DOHH2 (cell line): ENCODE results near the gene ACTG2.
"Not testable (repeated sequence)": the region's sequence is repeated elsewhere in the genome, so short reads cannot be mapped to it uniquely, and the experiment has no call there.

ENCODE experiments used
- H3F3A ChIP-seq: fragments of 200-600 bp; sonication (generic), shearing (Covaris generic); 2 replicates; pipeline ENCODE4 v1.6.0; 2016; ENCODE audit warnings: antibody characterized with exemption, mild to moderate bottlenecking; ENCODE audit not compliant: control insufficient read depth, insufficient read depth
- H3K27ac ChIP-seq: fragments of 200-600 bp; sonication (generic); 2 replicates; pipeline ENCODE4 v1.5.1; 2014; ENCODE audit warnings: low read depth, mild to moderate bottlenecking, low read length, moderate library complexity
- H3K27me3 ChIP-seq: fragments of 200-600 bp; sonication (generic); 2 replicates; pipeline ENCODE4 v1.6.1; 2014; ENCODE audit warnings: mild to moderate bottlenecking, low read length, mixed read lengths; ENCODE audit not compliant: control insufficient read depth
- H3K36me3 ChIP-seq: fragments of 200-600 bp; sonication (generic); 2 replicates; pipeline ENCODE4 v1.6.1; 2014; ENCODE audit warnings: mild to moderate bottlenecking, low read length, moderate library complexity, mixed read lengths; ENCODE audit not compliant: control insufficient read depth
- H3K4me1 ChIP-seq: fragments of 200-600 bp; sonication (generic); 2 replicates; pipeline ENCODE4 v1.6.1; 2014; ENCODE audit warnings: mild to moderate bottlenecking, low read length, mixed read lengths; ENCODE audit not compliant: control insufficient read depth
- H3K4me2 ChIP-seq: fragments of 200-600 bp; sonication (generic); 2 replicates; pipeline ENCODE4 v1.6.0; 2014; ENCODE audit warnings: mild to moderate bottlenecking, low read length, moderate library complexity
- H3K4me3 ChIP-seq: fragments of 200-600 bp; sonication (generic); 2 replicates; pipeline ENCODE4 v1.5.1; 2014; ENCODE audit warnings: mild to moderate bottlenecking, low read length, mixed read lengths
- H3K79me2 ChIP-seq: fragments of 200-600 bp; sonication (generic); 2 replicates; pipeline ENCODE4 v1.6.1; 2014; ENCODE audit warnings: mild to moderate bottlenecking, low read length, mixed read lengths; ENCODE audit not compliant: control insufficient read depth
- H3K9me2 ChIP-seq: fragments of 200-600 bp; sonication (generic); replicated peaks from 2 replicates; pipeline ENCODE4 v1.6.1; 2014; ENCODE audit warnings: mild to moderate bottlenecking, low read length, mixed read lengths; ENCODE audit not compliant: control insufficient read depth
- H3K9me3 ChIP-seq: fragments of 200-600 bp; sonication (generic); 2 replicates; pipeline ENCODE4 v1.6.1; 2014; ENCODE audit warnings: antibody characterized with exemption, low read length, mixed read lengths; ENCODE audit not compliant: control insufficient read depth, insufficient read depth
- H4K20me1 ChIP-seq: fragments of 200-600 bp; sonication (generic); 2 replicates; pipeline ENCODE4 v1.6.0; 2014; ENCODE audit warnings: low read depth, mild to moderate bottlenecking, antibody characterized with exemption, low read length, moderate library complexity; ENCODE audit not compliant: control insufficient read depth, insufficient read depth
- CTCF ChIP-seq: fragments of 200-600 bp; sonication (generic); IDR thresholded peaks from one replicate; pipeline ENCODE4 v1.5.1; 2014; ENCODE audit warnings: antibody characterized with exemption, mild to moderate bottlenecking, low read depth, low read length; ENCODE audit not compliant: poor library complexity, severe bottlenecking
- EZH2phosphoT487 ChIP-seq: fragments of 200-600 bp; sonication (generic); IDR thresholded peaks from 2 replicates; pipeline ENCODE4 v1.6.1; 2017; ENCODE audit warnings: borderline replicate concordance, mild to moderate bottlenecking, antibody characterized with exemption, low read length, moderate library complexity, mixed read lengths

Gene ACTG2

DNA sequence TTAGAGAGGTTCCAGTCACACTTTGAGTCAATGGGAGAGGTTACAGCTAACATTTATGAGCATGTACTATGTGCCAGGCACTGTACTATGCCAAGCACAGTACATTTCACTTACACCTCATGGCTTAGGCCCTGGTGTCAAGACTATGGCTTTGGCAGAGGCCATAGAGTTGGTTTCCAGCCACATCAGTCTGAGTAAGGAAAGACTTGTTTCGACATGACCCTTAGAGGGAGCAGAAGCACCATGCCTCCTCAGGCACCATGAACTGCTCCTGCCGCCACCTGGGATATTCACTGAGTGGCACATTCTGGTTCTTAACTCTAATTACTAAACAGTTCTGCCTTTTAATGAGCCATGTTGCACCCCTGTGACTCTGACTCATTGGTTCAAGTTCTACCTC is 46.6 kb downstream of the ACTG2 start:
- Histone ChIP-seq H3K4me1 (peaks cover 15% of the 10 kb centered on the region), H4K20me1 (peaks cover 25% of the 10 kb centered on the region; the same call in 1 of the 2 replicates), H3K79me2 (peaks cover 96% of the 10 kb centered on the region), H3K4me2 (no peak overlapping the region), H3K27me3 (no peaks in the 10 kb centered on the region), H3F3A (no peaks in the 10 kb centered on the region), H3K4me3 (no peak overlapping the region), H3K27ac (no peak overlapping the region), H3K9me2 (no peaks in the 10 kb centered on the region), H3K9me3 (no peaks in the 10 kb centered on the region), H3K36me3 (peaks cover 85% of the 10 kb centered on the region)
- TF ChIP-seq CTCF: no peak
- no peak for TF ChIP-seq EZH2phosphoT487

GRCh38 chr2:73940066-73940465 is 47.3 kb downstream of the ACTG2 start:
- H3K9me2 ChIP-seq, H3F3A ChIP-seq, H3K27me3 ChIP-seq, H3K4me3 ChIP-seq, H3K27ac ChIP-seq, H3K9me3 ChIP-seq, H3K4me2 ChIP-seq: not testable (repeated sequence)
- Histone ChIP-seq H3K36me3 (peaks cover 88% of the 10 kb centered on the region), H3K4me1 (peaks cover 15% of the 10 kb centered on the region), H3K79me2 (peaks cover 97% of the 10 kb centered on the region), H4K20me1 (peaks cover 29% of the 10 kb centered on the region; the same call in 1 of the 2 replicates)

GRCh38 chr2:73942664-73943063 is 49.9 kb downstream of the ACTG2 start:
- Histone ChIP-seq H3K4me3 (no peak overlapping the region), H3K27ac (no peak overlapping the region), H3K4me2 (no peak overlapping the region), H3K9me3 (no peaks in the 10 kb centered on the region), H3K79me2 (peaks cover 83% of the 10 kb centered on the region), H3K36me3 (peaks cover 87% of the 10 kb centered on the region), H3K27me3 (no peaks in the 10 kb centered on the region), H3F3A (no peaks in the 10 kb centered on the region), H3K4me1 (peaks cover 12% of the 10 kb centered on the region), H3K9me2 (no peaks in the 10 kb centered on the region), H4K20me1 (peaks cover 22% of the 10 kb centered on the region; the same call in 1 of the 2 replicates)
- no peak for TF ChIP-seq EZH2phosphoT487
- no peak for TF ChIP-seq CTCF

DNA sequence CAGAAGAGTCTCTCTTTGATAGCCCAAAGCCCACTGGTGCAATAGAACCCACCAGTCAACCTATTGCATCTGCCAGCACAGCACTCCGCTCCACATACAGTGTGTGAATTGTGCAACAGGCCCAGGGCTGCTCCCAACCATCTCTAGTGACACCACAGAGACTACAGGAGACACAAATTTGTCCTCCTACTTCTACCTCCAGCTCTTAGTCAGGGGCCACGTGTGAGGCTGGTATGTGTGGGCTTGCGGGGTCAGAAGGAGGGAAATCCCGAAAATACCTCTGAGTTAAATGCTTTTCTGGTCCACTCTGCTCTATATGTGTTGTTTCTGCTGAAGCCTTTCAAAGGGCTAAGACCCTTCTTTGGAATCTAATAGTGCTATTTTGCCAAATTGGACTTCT is 51.9 kb downstream of the ACTG2 start:
- Histone ChIP-seq H3F3A (no peaks in the 10 kb centered on the region), H3K4me1 (no peaks in the 10 kb centered on the region), H3K9me3 (no peaks in the 10 kb centered on the region), H3K9me2 (no peaks in the 10 kb centered on the region), H4K20me1 (peaks cover 17% of the 10 kb centered on the region; the same call in 1 of the 2 replicates), H3K36me3 (peaks cover 88% of the 10 kb centered on the region), H3K4me3 (no peak overlapping the region), H3K27ac (no peak overlapping the region), H3K4me2 (no peak overlapping the region), H3K79me2 (peaks cover 63% of the 10 kb centered on the region), H3K27me3 (no peaks in the 10 kb centered on the region)
- no peak for TF ChIP-seq EZH2phosphoT487
- no peak for TF ChIP-seq CTCF
